HG02571 (cell line): ENCODE measurements around the gene FGD6.
A peak's percentile ranks its signal among the peaks of the same experiment; 100 is the strongest.
"Not testable (repeated sequence)": the region's sequence is repeated elsewhere in the genome, so short reads cannot be mapped to it uniquely, and the experiment has no call there.

ENCODE experiments used
- ATAC-seq: cut with Tn5 transposase; IDR thresholded peaks from one replicate; pipeline ENCODE4 v1.9.1; 2021; ENCODE audit warnings: mild to moderate bottlenecking, moderate library complexity; ENCODE audit not compliant: unreplicated experiment

FGD6 gene

DNA sequence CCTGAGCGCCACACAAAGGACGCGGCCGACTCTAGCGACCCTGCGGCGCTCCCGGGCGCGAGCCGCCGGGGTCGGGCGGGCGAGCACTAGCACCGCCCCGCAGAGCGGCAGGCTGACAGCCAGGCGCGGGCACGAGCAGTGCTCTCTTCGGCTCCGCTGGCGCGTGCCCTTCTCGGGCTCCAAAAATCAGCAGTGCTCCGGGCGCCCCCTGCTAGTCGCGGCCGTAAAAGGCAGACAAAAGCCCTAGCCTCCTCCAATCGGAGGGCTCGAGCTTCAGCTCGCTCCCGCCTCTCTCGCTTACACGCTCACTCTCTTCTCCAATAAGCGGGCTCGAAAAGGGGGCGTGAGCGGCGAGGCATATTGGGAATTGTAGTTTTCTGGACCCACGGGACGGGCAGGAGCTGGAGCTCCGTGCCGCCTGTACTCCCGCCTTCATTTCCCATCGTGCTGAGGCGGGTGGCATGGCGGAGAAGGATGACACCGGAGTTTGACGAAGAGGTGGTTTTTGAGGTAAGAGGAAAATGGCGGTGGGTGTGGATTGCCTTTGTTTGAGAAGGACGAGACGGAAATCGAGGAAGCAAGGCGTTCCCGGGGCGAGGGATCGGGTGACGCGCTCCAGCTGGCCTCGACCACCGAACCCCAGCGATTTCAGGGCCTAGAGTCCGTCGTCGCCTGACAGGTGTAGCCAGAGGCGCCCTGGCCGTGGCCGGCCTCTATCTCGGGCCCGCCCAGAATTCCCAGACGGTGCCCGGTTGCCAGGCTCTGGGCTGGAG lies at the start of gene FGD6, which contains the start of gene VEZT:
Gene FGD6 (minus strand): TSS at position 91 of the 773 bp plus-strand sequence. CDS start 227 bp downstream, outside the sequence.
Gene VEZT (plus strand): TSS at position 431 of the 773 bp plus-strand sequence. CDS start 44 bp downstream, at position 475.
- ATAC-seq = peak; percentile 96

- ATAC-seq = no peak
Measured at GRCh38 chr12:95266254-95266653, 49.0 kb upstream of the FGD6 start.

- no peak for ATAC-seq
Measured at GRCh38 chr12:95265765-95266164, 48.5 kb upstream of the FGD6 start.

- ATAC-seq = no peak
Measured at GRCh38 chr12:95262808-95263207, 45.5 kb upstream of the FGD6 start.

GRCh38 chr12:95261109-95261508 lies 43.8 kb upstream of the FGD6 start:
- ATAC-seq = no peak

DNA sequence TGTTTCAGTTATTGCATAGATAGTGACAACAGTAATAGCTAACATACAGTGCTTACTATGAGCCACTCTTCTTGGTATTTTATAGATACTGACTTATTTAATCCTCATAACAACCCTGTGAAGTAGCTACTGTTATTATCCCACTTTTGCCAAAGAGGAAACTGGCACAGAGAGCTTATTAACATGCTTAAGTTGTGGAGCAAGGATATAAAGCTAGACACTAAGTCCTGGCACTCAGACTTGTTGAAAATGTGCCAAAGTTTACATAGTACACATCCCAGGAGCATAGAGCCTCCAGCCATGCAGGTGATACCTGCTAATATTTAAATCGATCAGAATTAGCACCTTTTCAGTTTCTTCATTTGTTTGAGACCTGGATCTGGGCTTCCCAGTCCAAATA lies 42.1 kb upstream of the FGD6 start:
- no peak for ATAC-seq

DNA sequence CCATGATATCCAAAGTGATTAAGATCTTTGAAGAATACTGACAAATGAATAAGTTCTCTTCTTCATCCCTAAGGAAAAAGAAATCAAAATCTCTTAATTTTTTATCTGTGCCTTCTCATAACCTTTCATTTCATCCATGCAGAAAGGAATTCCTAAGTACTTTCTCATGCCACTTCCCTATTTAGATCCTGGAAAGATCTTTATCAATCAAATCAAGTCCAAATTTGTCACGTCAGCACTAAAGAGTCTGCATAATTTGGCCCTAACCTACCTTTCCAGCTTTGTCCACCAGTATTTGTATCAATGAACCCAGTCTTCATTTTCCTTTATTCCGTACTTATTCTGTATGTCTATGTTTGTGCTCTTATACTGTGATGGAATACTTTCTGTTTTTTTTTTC lies 41.5 kb upstream of the FGD6 start:
- no peak for ATAC-seq

DNA sequence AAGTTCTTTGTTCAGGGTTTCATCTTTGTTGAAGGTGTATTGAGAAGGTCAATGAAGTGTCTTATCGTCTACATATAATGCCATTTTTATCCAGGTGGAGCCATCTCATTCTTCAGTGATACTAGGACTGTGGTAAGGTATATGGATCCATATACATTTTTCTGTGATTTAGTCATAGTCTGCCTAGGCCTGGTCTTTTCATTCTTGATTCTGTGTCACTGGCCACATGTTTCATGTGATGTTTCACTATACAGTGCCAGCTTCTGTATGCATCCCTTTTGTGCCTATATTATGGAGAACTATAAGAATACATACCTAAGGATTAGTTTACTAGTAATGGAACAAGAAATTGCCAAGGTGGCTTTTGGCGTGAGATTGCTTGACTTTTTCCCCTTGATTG lies 40.9 kb upstream of the FGD6 start:
- no peak for ATAC-seq

DNA sequence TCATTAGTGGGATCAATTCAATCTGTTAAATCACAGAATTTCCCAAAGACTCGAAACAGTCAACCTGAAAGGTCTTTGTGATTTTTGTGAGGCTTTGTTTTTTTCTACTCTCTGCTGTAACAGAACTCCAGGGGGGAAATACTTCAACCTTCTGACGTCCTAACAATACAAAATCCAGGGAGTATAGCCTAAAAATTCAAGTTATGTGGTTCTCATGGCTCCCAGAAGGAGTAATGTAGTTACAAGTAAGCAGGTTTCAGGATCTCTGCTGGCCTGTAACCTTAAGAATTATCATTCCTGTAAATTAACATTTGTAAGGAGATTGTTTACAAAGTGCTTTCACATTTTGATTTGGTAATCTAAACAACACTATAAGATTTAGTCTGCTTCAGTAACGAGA lies 40.3 kb upstream of the FGD6 start:
- ATAC-seq = no peak

DNA sequence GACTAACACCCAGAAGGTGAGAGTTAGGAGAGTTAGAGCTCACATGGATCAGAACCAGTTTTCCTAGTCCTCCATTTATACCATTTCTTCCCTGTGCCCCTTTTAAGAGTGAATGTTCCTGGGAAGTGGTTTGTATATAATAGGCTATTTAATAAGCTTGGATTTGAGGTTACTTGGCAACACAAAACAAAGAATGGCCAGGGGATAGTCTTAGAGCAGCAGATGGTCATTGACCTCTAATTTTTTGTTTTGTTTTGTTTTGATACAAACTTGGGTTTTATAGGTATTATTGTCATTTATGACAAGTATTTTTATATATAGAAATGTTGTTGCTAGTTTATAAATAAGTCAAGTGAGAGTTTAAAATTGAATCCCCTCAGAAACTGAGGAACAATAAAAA lies 36.1 kb upstream of the FGD6 start:
- ATAC-seq = no peak

DNA sequence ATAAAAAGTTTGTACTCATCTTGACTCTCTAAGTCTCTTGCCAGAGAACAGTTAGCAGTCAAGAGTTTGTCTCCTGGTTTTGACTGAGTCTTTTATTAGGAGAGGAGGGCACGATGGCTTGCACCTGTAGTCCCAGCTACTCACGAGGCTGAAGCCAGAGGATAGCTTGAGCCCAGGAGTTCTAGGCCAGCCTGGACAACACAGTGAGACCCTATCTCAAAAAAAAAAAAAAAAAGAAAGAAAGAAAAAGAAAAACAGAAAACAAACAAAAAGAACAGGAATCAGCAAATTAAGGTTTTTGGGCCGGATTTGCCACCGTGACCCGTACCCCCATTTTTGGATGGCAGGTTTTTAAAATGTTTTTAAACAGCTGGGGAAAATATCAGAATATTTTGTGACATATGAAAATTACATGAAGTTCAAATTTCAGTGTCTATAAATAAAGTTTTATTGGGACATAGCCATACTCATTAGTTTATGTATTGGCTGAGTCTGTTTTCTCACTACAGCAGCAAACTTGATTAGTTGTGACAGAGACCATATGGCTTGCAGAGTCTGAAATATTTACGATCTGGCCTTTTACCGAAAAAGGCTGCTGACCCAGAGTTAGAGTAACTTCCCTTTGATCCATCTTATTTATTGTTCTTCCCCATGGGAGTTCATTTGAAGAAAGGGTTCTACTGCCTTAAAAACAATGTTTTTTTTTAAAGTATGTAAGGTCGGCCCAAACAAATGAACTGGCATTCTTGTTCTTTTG lies 31.5 kb upstream of the FGD6 start:
- ATAC-seq = no peak

- no peak for ATAC-seq
Measured at GRCh38 chr12:95248095-95248494, 30.8 kb upstream of the FGD6 start.

DNA sequence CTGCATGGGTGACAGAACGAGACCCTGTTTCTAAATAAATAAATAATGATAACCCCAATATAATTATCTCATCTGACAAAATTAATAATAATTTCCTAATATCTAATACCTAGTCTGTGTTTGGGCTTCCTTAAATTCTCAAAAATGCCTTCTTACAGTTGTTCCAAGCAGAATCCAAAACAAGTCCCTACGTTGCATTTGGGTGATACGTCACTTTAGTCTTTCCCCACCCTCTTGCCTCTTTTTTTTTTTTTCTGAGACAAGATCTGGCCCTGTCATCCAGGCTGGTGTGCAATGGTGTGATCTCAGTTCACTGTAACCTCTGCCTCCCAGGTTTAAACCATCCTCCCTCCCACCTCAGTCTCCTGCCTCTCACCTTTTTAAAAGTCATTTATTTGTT lies 27.1 kb upstream of the FGD6 start:
- ATAC-seq = no peak

- ATAC-seq = no peak
Measured at GRCh38 chr12:95243497-95244183, 26.4 kb upstream of the FGD6 start.

- no peak for ATAC-seq
Measured at GRCh38 chr12:95241761-95242506, 24.7 kb upstream of the FGD6 start.

DNA sequence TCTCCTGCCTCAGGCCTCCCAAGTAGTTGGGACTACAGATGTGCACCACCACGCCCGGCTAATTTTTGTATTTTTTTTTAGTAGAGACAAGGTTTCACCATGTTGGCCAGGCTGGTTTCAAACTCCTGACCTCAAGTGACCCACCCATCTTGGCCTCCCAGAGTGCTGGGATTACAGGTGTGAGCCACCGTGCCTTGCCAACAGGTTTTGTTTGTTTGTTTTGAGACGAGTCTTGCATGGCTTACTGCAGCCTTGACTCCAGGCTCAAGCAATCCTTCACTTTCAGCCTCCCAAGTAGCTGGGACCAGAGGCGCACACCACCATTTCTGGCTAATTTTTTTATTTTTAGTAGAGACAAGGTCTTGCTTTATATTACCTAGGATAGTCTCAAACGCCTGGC lies 23.9 kb upstream of the FGD6 start:
- not testable (repeated sequence) for ATAC-seq

- no peak for ATAC-seq
Measured at GRCh38 chr12:95240556-95240955, 23.3 kb upstream of the FGD6 start.

DNA sequence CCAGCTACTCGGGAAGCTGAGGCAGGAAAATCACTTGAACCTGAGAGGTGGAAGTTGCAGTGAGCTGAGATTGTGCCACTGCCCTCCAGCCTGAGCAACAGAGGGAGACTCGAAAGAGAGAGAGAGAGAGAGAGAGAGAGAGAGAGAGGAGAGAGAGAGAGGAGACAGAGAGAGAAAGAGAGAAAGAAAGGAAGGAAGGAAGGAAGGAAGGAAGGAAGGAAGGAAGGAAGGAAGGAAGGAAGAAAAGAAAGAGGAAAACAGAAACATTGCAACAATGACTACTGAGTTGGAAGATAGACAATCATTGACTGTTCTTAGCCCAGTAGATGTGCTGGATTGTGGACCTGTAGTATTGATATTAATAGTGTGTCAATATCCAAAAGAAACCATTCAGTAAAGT lies 22.6 kb upstream of the FGD6 start:
- ATAC-seq = not testable (repeated sequence)

GRCh38 chr12:95239216-95239615 lies 21.9 kb upstream of the FGD6 start:
- ATAC-seq = no peak

GRCh38 chr12:95238150-95238549 lies 20.9 kb upstream of the FGD6 start:
- no peak for ATAC-seq

- no peak for ATAC-seq
Measured at GRCh38 chr12:95237315-95237714, 20.0 kb upstream of the FGD6 start.
